Measurements from ENCODE around the gene TNFRSF18.

Gene TNFRSF18

GRCh38 chr1:1232796-1233566 is 26.6 kb upstream of the TNFRSF18 start:
- H3K4me3 ChIP-seq (replicated peaks; ENCODE audit: insufficient read depth, low read length): peak overlapping the region; percentile 15
- no peak overlapping the region for H3K27ac ChIP-seq (replicated peaks)
- TF ChIP-seq GABPA (IDR thresholded peaks at IDR 0.05; ENCODE audit: low read depth) (no peak), SPI1 (IDR thresholded peaks at IDR 0.05; ENCODE audit: borderline replicate concordance, low read depth) (no peak), POLR2AphosphoS5 (IDR thresholded peaks at IDR 0.05; ENCODE audit: low read depth) (no peak), REST (IDR thresholded peaks at IDR 0.05; ENCODE audit: insufficient replicate concordance, low read depth) (no peak)
- no peak for DNase-seq (ENCODE audit: low read depth in 1 of 2, low spot score in 1 of 2)
- peaks cover 10% of the 10 kb centered on the region for H3K27me3 ChIP-seq (ENCODE audit: insufficient read depth, poor library complexity, severe bottlenecking)

- TF ChIP-seq REST (IDR thresholded peaks at IDR 0.05; ENCODE audit: insufficient replicate concordance, low read depth): no peak
- TF ChIP-seq POLR2AphosphoS5 (IDR thresholded peaks at IDR 0.05; ENCODE audit: low read depth): peak; percentile 11; the same call in 1 of the 2 replicates
- Histone ChIP-seq H3K27me3 (ENCODE audit: insufficient read depth, poor library complexity, severe bottlenecking) (peaks cover 3% of the 10 kb centered on the region), H3K27ac (replicated peaks) (peak within 1 kb of the TSS; percentile 90), H3K4me3 (replicated peaks; ENCODE audit: insufficient read depth, low read length) (peak within 1 kb of the TSS; percentile 89)
- DNase-seq (ENCODE audit: low read depth in 1 of 2, low spot score in 1 of 2): peak in 1 of 2 experiments; percentile 67
These were observed 25.9 kb upstream of the TNFRSF18 start, which contains the start of gene B3GALT6 for GRCh38 chr1:1232208-1232795. TSS of gene B3GALT6 (plus strand) at chr1:1232237. CDS start at chr1:1232279, 42 bp downstream.

- Histone ChIP-seq H3K27me3 (ENCODE audit: insufficient read depth, poor library complexity, severe bottlenecking) (no peaks in the 10 kb centered on the region), H3K27ac (replicated peaks) (peak within 1 kb of the TSS; percentile 90), H3K4me3 (replicated peaks; ENCODE audit: insufficient read depth, low read length) (peak within 1 kb of the TSS; percentile 89)
- peak; percentile 93 to 95 for DNase-seq (ENCODE audit: low read depth in 1 of 2, low spot score in 1 of 2)
- TF ChIP-seq SPI1 (IDR thresholded peaks at IDR 0.05; ENCODE audit: borderline replicate concordance, low read depth) (peak; percentile 52; the same call in 1 of the 2 replicates), POLR2AphosphoS5 (IDR thresholded peaks at IDR 0.05; ENCODE audit: low read depth) (peak; percentile 64; the same call in 1 of the 2 replicates), REST (IDR thresholded peaks at IDR 0.05; ENCODE audit: insufficient replicate concordance, low read depth) (no peak)
These were observed 25.2 kb upstream of the TNFRSF18 start, which contains the start of gene SDF4 for GRCh38 chr1:1231400-1232207. TSS of gene SDF4 (minus strand) at chr1:1232001. CDS start at chr1:1228772, 3,229 bp downstream.

GRCh38 chr1:1230656-1231399 is 24.4 kb upstream of the TNFRSF18 start:
- peak overlapping the region; percentile 90 for H3K27ac ChIP-seq (replicated peaks)
- peak overlapping the region; percentile 89 for H3K4me3 ChIP-seq (replicated peaks; ENCODE audit: insufficient read depth, low read length)
- H3K27me3 ChIP-seq (ENCODE audit: insufficient read depth, poor library complexity, severe bottlenecking): no peaks in the 10 kb centered on the region
- peak; percentile 34; the same call in 1 of the 2 replicates for TF ChIP-seq POLR2AphosphoS5 (IDR thresholded peaks at IDR 0.05; ENCODE audit: low read depth)
- TF ChIP-seq REST (IDR thresholded peaks at IDR 0.05; ENCODE audit: insufficient replicate concordance, low read depth): no peak
- TF ChIP-seq CTCF (IDR thresholded peaks at IDR 0.05; ENCODE audit: insufficient read depth, low read length): no peak
- no peak for TF ChIP-seq SPI1 (IDR thresholded peaks at IDR 0.05; ENCODE audit: borderline replicate concordance, low read depth)
- TF ChIP-seq GABPA (IDR thresholded peaks at IDR 0.05; ENCODE audit: low read depth): 0 out of 2 replicates have a peak, but pooled peaks have one; percentile 9
- peak; percentile 26 to 32 for DNase-seq (ENCODE audit: low read depth in 1 of 2, low spot score in 1 of 2)
